SH-SY5Y (cell line): ENCODE results near the gene CRHR2.

Experiments
- GATA2 ChIP-seq: IDR thresholded peaks from 2 replicates; pipeline ENCODE4 v1.6.1; 2011; ENCODE audit warnings: mild to moderate bottlenecking, low read depth, low read length
- GATA3 ChIP-seq: IDR thresholded peaks from 2 replicates; pipeline ENCODE4 v1.6.1; 2011; ENCODE audit warnings: low read depth, mild to moderate bottlenecking, low read length, moderate library complexity

GRCh38 chr7:30710669-30711068, 28.4 kb upstream of the CRHR2 start:
- TF ChIP-seq GATA2 = no peak
- no peak for TF ChIP-seq GATA3
